H9 (cell line): ENCODE results near the gene MRPL57. TPM values are rescaled to one million over a fixed set of nuclear protein-coding genes. Genes with fewer than 3 reads are reported as not detected.

Experiments
- DNase-seq: peaks from one replicate; pipeline ENCODE4 v3.0.0-alpha.2; 2017
- H2AFZ ChIP-seq: one replicate; pipeline ENCODE4 v1.6.1; 2013; ENCODE audit warnings: mild to moderate bottlenecking, low read length, control low read depth, moderate library complexity
- H2AK5ac ChIP-seq: 2 replicates; pipeline ENCODE4 v1.6.1; 2013; ENCODE audit warnings: low read length, control low read depth, mixed read lengths; ENCODE audit not compliant: insufficient read length
- H2BK120ac ChIP-seq: one replicate; pipeline ENCODE4 v1.6.1; 2013; ENCODE audit warnings: low read depth, mild to moderate bottlenecking, low read length, control low read depth, inconsistent platforms; ENCODE audit not compliant: poor library complexity, severe bottlenecking
- H2BK12ac ChIP-seq: 2 replicates; pipeline ENCODE4 v1.6.1; 2013; ENCODE audit warnings: low read length, control low read depth, mixed read lengths, low read depth; ENCODE audit not compliant: insufficient read length
- H2BK15ac ChIP-seq: 2 replicates; pipeline ENCODE4 v1.6.1; 2013; ENCODE audit warnings: low read depth, low read length, control low read depth
- H2BK20ac ChIP-seq: one replicate; pipeline ENCODE4 v1.6.1; 2013; ENCODE audit warnings: low read depth, mild to moderate bottlenecking, low read length, control low read depth, inconsistent platforms; ENCODE audit not compliant: poor library complexity, severe bottlenecking
- H2BK5ac ChIP-seq: 2 replicates; pipeline ENCODE4 v1.6.1; 2013; ENCODE audit warnings: low read length, control low read depth, mixed read lengths; ENCODE audit not compliant: insufficient read length
- H3K14ac ChIP-seq: 2 replicates; pipeline ENCODE4 v1.6.1; 2013; ENCODE audit warnings: low read length, control low read depth; ENCODE audit not compliant: insufficient read depth
- H3K18ac ChIP-seq: 2 replicates; pipeline ENCODE4 v1.6.1; 2013; ENCODE audit warnings: low read depth, mild to moderate bottlenecking, mixed read lengths, low read length, control low read depth; ENCODE audit not compliant: insufficient read length
- H3K23ac ChIP-seq: 2 replicates; pipeline ENCODE4 v1.6.1; 2013; ENCODE audit warnings: low read length, control low read depth, mixed read lengths, low read depth; ENCODE audit not compliant: insufficient read length
- H3K23me2 ChIP-seq: 2 replicates; pipeline ENCODE4 v1.6.1; 2013; ENCODE audit warnings: low read depth, mild to moderate bottlenecking, mixed read lengths, low read length, control low read depth; ENCODE audit not compliant: insufficient read length, poor library complexity, severe bottlenecking
- H3K27ac ChIP-seq: 2 replicates; pipeline ENCODE4 v1.5.1; 2013; ENCODE audit warnings: low read length, control low read depth, mixed read lengths, low read depth; ENCODE audit not compliant: insufficient read length
- H3K27me3 ChIP-seq: 2 replicates; pipeline ENCODE4 v1.6.1; 2013; ENCODE audit warnings: low read length, control low read depth, inconsistent platforms; ENCODE audit not compliant: insufficient read depth
- H3K4ac ChIP-seq: 2 replicates; pipeline ENCODE4 v1.6.1; 2013; ENCODE audit warnings: low read depth, mild to moderate bottlenecking, control low read depth, inconsistent platforms, low read length, moderate library complexity
- H3K4me1 ChIP-seq: 2 replicates; pipeline ENCODE4 v1.6.1; 2013; ENCODE audit warnings: low read length, control low read depth, inconsistent platforms; ENCODE audit not compliant: insufficient read depth
- H3K4me2 ChIP-seq: 2 replicates; pipeline ENCODE4 v1.6.1; 2013; ENCODE audit warnings: low read length, control low read depth, mixed read lengths; ENCODE audit not compliant: insufficient read length, insufficient read depth
- H3K56ac ChIP-seq: 2 replicates; pipeline ENCODE4 v1.6.1; 2013; ENCODE audit warnings: low read depth, mild to moderate bottlenecking, mixed read lengths, low read length, control low read depth; ENCODE audit not compliant: insufficient read length
- H3K79me1 ChIP-seq: 2 replicates; pipeline ENCODE4 v1.6.1; 2013; ENCODE audit warnings: low read depth, mild to moderate bottlenecking, moderate library complexity, low read length, control low read depth, inconsistent platforms; ENCODE audit not compliant: insufficient read depth, poor library complexity, severe bottlenecking
- H3K79me2 ChIP-seq: 2 replicates; pipeline ENCODE4 v1.6.1; 2013; ENCODE audit warnings: low read length, control low read depth, inconsistent platforms; ENCODE audit not compliant: insufficient read depth
- H3K9ac ChIP-seq: 2 replicates; pipeline ENCODE4 v1.6.1; 2013; ENCODE audit warnings: low read length, control low read depth, mixed read lengths; ENCODE audit not compliant: insufficient read length; ENCODE audit errors: extremely low read depth
- H3K9me3 ChIP-seq: one replicate; pipeline ENCODE4 v1.6.1; 2013; ENCODE audit warnings: low read depth, low read length, inconsistent platforms; ENCODE audit not compliant: control insufficient read depth
- H3T11ph ChIP-seq: one replicate; pipeline ENCODE4 v1.6.1; 2013; ENCODE audit warnings: mild to moderate bottlenecking, low read length, control low read depth, inconsistent platforms
- H4K20me1 ChIP-seq: one replicate; pipeline ENCODE4 v1.6.1; 2013; ENCODE audit not compliant: control insufficient read depth, insufficient read length, insufficient read depth
- H4K5ac ChIP-seq: 2 replicates; pipeline ENCODE4 v1.6.1; 2013; ENCODE audit warnings: low read depth, mild to moderate bottlenecking, mixed read lengths, low read length, control low read depth; ENCODE audit not compliant: insufficient read length
- H4K8ac ChIP-seq: replicated peaks from 2 replicates; pipeline ENCODE4 v1.6.1; 2013; ENCODE audit warnings: low read length, control low read depth, mixed read lengths, low read depth; ENCODE audit not compliant: insufficient read length
- H4K91ac ChIP-seq: 2 replicates; pipeline ENCODE4 v1.6.1; 2013; ENCODE audit warnings: low read depth, mild to moderate bottlenecking, moderate library complexity, mixed read lengths, low read length, control low read depth; ENCODE audit not compliant: insufficient read length
- H3K27ac Mint-ChIP-seq, 3 experiments: 2 replicates in 2 of 3; 3 replicates in 1 of 3; pipeline ENCODE4 v1.8.0; 2020 to 2021; ENCODE audit warnings: mixed read lengths in 3 of 3, mild to moderate bottlenecking in 1 of 3, moderate library complexity in 1 of 3
- H3K27me3 Mint-ChIP-seq: 2 replicates; pipeline ENCODE4 v1.8.0; 2021; ENCODE audit warnings: low read depth, mild to moderate bottlenecking, moderate library complexity, mixed read lengths
- H3K36me3 Mint-ChIP-seq, 3 experiments: 2 replicates in 2 of 3; 3 replicates in 1 of 3; pipeline ENCODE4 v1.8.0; 2020 to 2021; ENCODE audit warnings: low read depth in 3 of 3, mixed read lengths in 3 of 3; ENCODE audit not compliant: insufficient read depth in 1 of 3
- H3K4me1 Mint-ChIP-seq, 2 experiments: 2 replicates each; pipeline ENCODE4 v1.8.0; 2020; ENCODE audit warnings: mixed read lengths in 2 of 2
- H3K4me3 Mint-ChIP-seq, 2 experiments: 2 replicates in 1 of 2; 3 replicates in 1 of 2; pipeline ENCODE4 v1.8.0; 2020 to 2021; ENCODE audit warnings: mild to moderate bottlenecking in 2 of 2, mixed read lengths in 2 of 2, moderate library complexity in 1 of 2
- H3K9me3 Mint-ChIP-seq, 2 experiments: 2 replicates in 1 of 2; 3 replicates in 1 of 2; pipeline ENCODE4 v1.8.0; 2020; ENCODE audit warnings: mild to moderate bottlenecking in 2 of 2, mixed read lengths in 2 of 2, moderate library complexity in 1 of 2
- CTCF ChIP-seq: fragments of 200-600 bp; sonication (generic); conservative IDR thresholded peaks from 3 replicates; pipeline ENCODE4 v1.8.0; 2021; ENCODE audit warnings: antibody characterized with exemption, mild to moderate bottlenecking
- WGBS: extraction: QIAGEN DNeasy Blood & Tissue Kit; methylation state at CpG from one replicate; pipeline ENCODE4 v1.1.7; 2013; ENCODE audit warnings: missing lambda C conversion rate, low lambda C conversion rate, mixed read lengths; ENCODE audit not compliant: insufficient read length; ENCODE audit errors: extremely low coverage; 5-methylcytosine and 5-hydroxymethylcytosine counted together
- total RNA-seq: library from RNA; stranded (reverse); gene quantifications from 2 replicates; pipeline ENCODE4 v1.2.1, GENCODE V29; 2021

MRPL57 gene
- total RNA-seq, 1 experiment from 2014 or later: 33.2 TPM

- Histone ChIP-seq H2BK120ac (no peak overlapping the region), H3K9me3 (no peaks in the 10 kb centered on the region), H3K18ac (no peak overlapping the region), H3K9ac (no peak overlapping the region), H3K23ac (no peak overlapping the region), H3K23me2 (no peaks in the 10 kb centered on the region), H3K4ac (no peak overlapping the region), H3K27ac (peak overlapping the region; percentile 47), H3K14ac (no peak overlapping the region), H3K79me1 (no peaks in the 10 kb centered on the region), H4K8ac (peak overlapping the region; percentile 25), H3K79me2 (peaks cover 3% of the 10 kb centered on the region; the same call in 1 of the 2 replicates), H2BK15ac (no peak overlapping the region), H4K91ac (no peak overlapping the region), H3K27me3 (no peaks in the 10 kb centered on the region), H2BK20ac (no peak overlapping the region), H2BK5ac (no peak overlapping the region), H2AK5ac (no peak overlapping the region), H2BK12ac (no peak overlapping the region), H4K20me1 (no peaks in the 10 kb centered on the region), H3T11ph (no peak overlapping the region), H3K56ac (no peak overlapping the region), H3K4me2 (no peak overlapping the region), H3K4me1 (peaks cover 3% of the 10 kb centered on the region; the same call in 1 of the 2 replicates), H2AFZ (no peak overlapping the region), H4K5ac (no peak overlapping the region)
- DNase-seq: no peak
- no CpG with 5 or more reads among the region's 4 CpGs for WGBS
- Mint-ChIP-seq H3K27me3 (no peaks in the 10 kb centered on the region), H3K36me3 (peaks cover 11 to 48% (median 36%) of the 10 kb centered on the region in 3 experiments), H3K4me3 (no peak overlapping the region), H3K9me3 (no peaks in the 10 kb centered on the region), H3K4me1 (peaks cover 35 to 37% of the 10 kb centered on the region in 2 experiments), H3K27ac (peak overlapping the region in 2 of 3 experiments; percentile 4 to 93; a peak in 4 of 7 replicates)
- no peak for TF ChIP-seq CTCF
Observed at GRCh38 chr13:21147827-21148226, 28.6 kb upstream of the MRPL57 start.
